ENCODE data around the gene CPB1. TPM values are rescaled to one million over a fixed set of nuclear protein-coding genes. Genes with fewer than 3 reads are reported as not detected.

The CPB1 gene
- total and polyA plus RNA-seq, 7 donors: 0.59 to 6.2 (median 1.6) TPM; not detected in 1

GRCh38 chr3:148816427-148816826, 11.2 kb upstream of the CPB1 start:
- 41 to 49% (median 48%) methylated on average over 2 of the region's 2 CpGs for WGBS, 3 donors
- DNase-seq (no peak), ATAC-seq (no peak)
- TF ChIP-seq CTCF (IDR thresholded peaks at IDR 0.05): no peak
- Histone ChIP-seq H3K4me1 (no peaks in the 10 kb centered on the region), H3K4me3 (no peak overlapping the region), H3K27me3 (ENCODE audit: insufficient read depth in 3 of 3, low read length in 2 of 3) (no peaks in the 10 kb centered on the region), H3K27ac (no peak overlapping the region), H3K9me3 (no peaks in the 10 kb centered on the region), H3K36me3 (ENCODE audit: insufficient read depth in 1 of 2, low read depth in 1 of 2) (no peaks in the 10 kb centered on the region)
- intact Hi-C loops (cut with DNase I): no loop called here

GRCh38 chr3:148816981-148817525, 10.6 kb upstream of the CPB1 start:
- no peaks in the 10 kb centered on the region for H3K36me3 ChIP-seq (ENCODE audit: insufficient read depth in 1 of 2, low read depth in 1 of 2)
- no peaks in the 10 kb centered on the region for H3K27me3 ChIP-seq (ENCODE audit: insufficient read depth in 3 of 3, low read length in 2 of 3)
- H3K27ac ChIP-seq: no peak overlapping the region
- no peak for TF ChIP-seq CTCF (IDR thresholded peaks at IDR 0.05)
- no peaks in the 10 kb centered on the region for H3K9me3 ChIP-seq
- DNase-seq (no peak), ATAC-seq (no peak)
- intact Hi-C loops (cut with DNase I): no loop called here
- H3K4me3 ChIP-seq: no peak overlapping the region
- no peaks in the 10 kb centered on the region for H3K4me1 ChIP-seq
- WGBS, 3 donors: 47 to 55% (median 47%) methylated on average over 3 of the region's 3 CpGs

GRCh38 chr3:148820361-148821245, 7.0 kb upstream of the CPB1 start:
- WGBS, 3 donors: 72 to 74% (median 73%) methylated on average over 7 of the region's 7 CpGs
- no peak for TF ChIP-seq CTCF (IDR thresholded peaks at IDR 0.05)
- ATAC-seq (no peak), DNase-seq (no peak)
- Histone ChIP-seq H3K9me3 (no peaks in the 10 kb centered on the region), H3K27me3 (ENCODE audit: insufficient read depth in 3 of 3, low read length in 2 of 3) (no peaks in the 10 kb centered on the region), H3K27ac (no peak overlapping the region), H3K4me1 (no peaks in the 10 kb centered on the region), H3K36me3 (ENCODE audit: insufficient read depth in 1 of 2, low read depth in 1 of 2) (no peaks in the 10 kb centered on the region), H3K4me3 (no peak overlapping the region)
- intact Hi-C loops (cut with DNase I): no loop called here

GRCh38 chr3:148823026-148823425, 4.6 kb upstream of the CPB1 start:
- intact Hi-C loops (cut with DNase I): no loop called here
- Histone ChIP-seq H3K4me1 (no peaks in the 10 kb centered on the region), H3K4me3 (no peak overlapping the region), H3K27me3 (ENCODE audit: insufficient read depth in 3 of 3, low read length in 2 of 3) (no peaks in the 10 kb centered on the region), H3K9me3 (no peaks in the 10 kb centered on the region), H3K27ac (no peak overlapping the region), H3K36me3 (ENCODE audit: insufficient read depth in 1 of 2, low read depth in 1 of 2) (no peaks in the 10 kb centered on the region)
- ATAC-seq: no peak
- DNase-seq: no peak
- TF ChIP-seq CTCF (IDR thresholded peaks at IDR 0.05): no peak
- 62 to 64% (median 63%) methylated on average over 1 of the region's 1 CpG for WGBS, 3 donors

Data from psoas muscle (tissue), 8 donors.